Activated CD8-positive, alpha-beta T cell treated with anti-CD3 and anti-CD28 coated beads for 36 hours (primary cell): Measurements from ENCODE around the gene LRRC17. TPM values are rescaled to one million over a fixed set of nuclear protein-coding genes. Genes with fewer than 3 reads are reported as not detected.

Experiments used
- ATAC-seq: fragments of 200-7000 bp; cut with Tn5 transposase; one replicate; pipeline ENCODE4 v1.10.0; 2021; ENCODE audit warnings: mild to moderate bottlenecking, moderate library complexity
- CTCF ChIA-PET: fragments of 350-600 bp; sonication (Branson Sonifier 250); formaldehyde crosslinking; loops from one replicate; lab custom pipeline; 2021; ENCODE audit warnings: antibody characterized with exemption; lab: Charles Lee
- POLR2A ChIA-PET: fragments of 350-600 bp; sonication (Branson Sonifier 250); formaldehyde crosslinking; loops from one replicate; lab custom pipeline; 2021; ENCODE audit warnings: antibody characterized with exemption; lab: Charles Lee
- DNase-seq: peaks from one replicate; pipeline ENCODE4 v3.0.0-alpha.2; 2020
- H3K27ac Mint-ChIP-seq: one replicate; pipeline ENCODE4 v1.8.0; 2021; ENCODE audit warnings: mild to moderate bottlenecking, mixed read lengths
- H3K27me3 Mint-ChIP-seq: one replicate; pipeline ENCODE4 v1.8.0; 2021; ENCODE audit warnings: mixed read lengths
- H3K36me3 Mint-ChIP-seq: one replicate; pipeline ENCODE4 v1.8.0; 2021; ENCODE audit warnings: low read depth, mixed read lengths
- H3K4me1 Mint-ChIP-seq: one replicate; pipeline ENCODE4 v1.8.0; 2021; ENCODE audit warnings: low read depth, mixed read lengths
- H3K4me3 Mint-ChIP-seq: one replicate; pipeline ENCODE4 v1.8.0; 2021; ENCODE audit warnings: mild to moderate bottlenecking, moderate library complexity, mixed read lengths
- H3K9me3 Mint-ChIP-seq: one replicate; pipeline ENCODE4 v1.8.0; 2021; ENCODE audit warnings: mixed read lengths
- intact Hi-C: fragments of 100-400 bp; cut with micrococcal nuclease; formaldehyde crosslinking; loops from one replicate; pipeline ENCODE4 v1.10.0; 2022
- total RNA-seq, 2 experiments: library from RNA; stranded (reverse); gene quantifications; one replicate each; pipeline ENCODE4 v1.2.3, GENCODE V29; 2021
- TF ChIP-seq, protein P1 (sequence below): fragments of 200-600 bp; IDR thresholded peaks from one replicate; pipeline ENCODE4 v1.8.0; 2022; ENCODE audit warnings: antibody characterized with exemption, mild to moderate bottlenecking

The LRRC17 gene
- total RNA-seq, 2 experiments from 2014 or later = not detected

- peaks cover 22% of the 10 kb centered on the region for H3K4me1 Mint-ChIP-seq
- intact Hi-C loops = no loop called here
- H3K4me3 Mint-ChIP-seq = no peak overlapping the region
- ATAC-seq (no peak), DNase-seq (no peak)
- no peaks in the 10 kb centered on the region for H3K27me3 Mint-ChIP-seq
- no peak overlapping the region for H3K27ac Mint-ChIP-seq
- no peaks in the 10 kb centered on the region for H3K36me3 Mint-ChIP-seq
- POLR2A ChIA-PET = no interaction called here
- TF ChIP-seq, protein P1, sequence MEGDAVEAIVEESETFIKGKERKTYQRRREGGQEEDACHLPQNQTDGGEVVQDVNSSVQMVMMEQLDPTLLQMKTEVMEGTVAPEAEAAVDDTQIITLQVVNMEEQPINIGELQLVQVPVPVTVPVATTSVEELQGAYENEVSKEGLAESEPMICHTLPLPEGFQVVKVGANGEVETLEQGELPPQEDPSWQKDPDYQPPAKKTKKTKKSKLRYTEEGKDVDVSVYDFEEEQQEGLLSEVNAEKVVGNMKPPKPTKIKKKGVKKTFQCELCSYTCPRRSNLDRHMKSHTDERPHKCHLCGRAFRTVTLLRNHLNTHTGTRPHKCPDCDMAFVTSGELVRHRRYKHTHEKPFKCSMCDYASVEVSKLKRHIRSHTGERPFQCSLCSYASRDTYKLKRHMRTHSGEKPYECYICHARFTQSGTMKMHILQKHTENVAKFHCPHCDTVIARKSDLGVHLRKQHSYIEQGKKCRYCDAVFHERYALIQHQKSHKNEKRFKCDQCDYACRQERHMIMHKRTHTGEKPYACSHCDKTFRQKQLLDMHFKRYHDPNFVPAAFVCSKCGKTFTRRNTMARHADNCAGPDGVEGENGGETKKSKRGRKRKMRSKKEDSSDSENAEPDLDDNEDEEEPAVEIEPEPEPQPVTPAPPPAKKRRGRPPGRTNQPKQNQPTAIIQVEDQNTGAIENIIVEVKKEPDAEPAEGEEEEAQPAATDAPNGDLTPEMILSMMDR = no peak
- no peaks in the 10 kb centered on the region for H3K9me3 Mint-ChIP-seq
- CTCF ChIA-PET = interaction anchor here (0.6 to 0.9 kb wide), 2 partner anchors 8 to 202 kb away, joined by 3 to 4 read pairs; partner anchors contain the start of gene ARMC10
Observed at GRCh38 chr7:102873470-102874165, 39.2 kb upstream of the LRRC17 start.

- DNase-seq = peak; percentile 54
- TF ChIP-seq, protein P1 = no peak
- Mint-ChIP-seq H3K27ac (no peak overlapping the region), H3K36me3 (no peaks in the 10 kb centered on the region), H3K9me3 (no peaks in the 10 kb centered on the region), H3K27me3 (no peaks in the 10 kb centered on the region), H3K4me1 (peaks cover 22% of the 10 kb centered on the region), H3K4me3 (no peak overlapping the region)
- intact Hi-C loops = no loop called here
- ATAC-seq = peak; percentile 73
- CTCF ChIA-PET = interaction anchor here (0.9 kb wide), 1 partner anchor 201 kb away, joined by 4 read pairs; the partner anchor contains the start of gene ARMC10
- POLR2A ChIA-PET = interaction anchor here (1.3 kb wide), 1 partner anchor 32 kb away, joined by 3 read pairs; no protein-coding TSS in a partner anchor
Observed at GRCh38 chr7:102874166-102874829, 38.5 kb upstream of the LRRC17 start.

DNA sequence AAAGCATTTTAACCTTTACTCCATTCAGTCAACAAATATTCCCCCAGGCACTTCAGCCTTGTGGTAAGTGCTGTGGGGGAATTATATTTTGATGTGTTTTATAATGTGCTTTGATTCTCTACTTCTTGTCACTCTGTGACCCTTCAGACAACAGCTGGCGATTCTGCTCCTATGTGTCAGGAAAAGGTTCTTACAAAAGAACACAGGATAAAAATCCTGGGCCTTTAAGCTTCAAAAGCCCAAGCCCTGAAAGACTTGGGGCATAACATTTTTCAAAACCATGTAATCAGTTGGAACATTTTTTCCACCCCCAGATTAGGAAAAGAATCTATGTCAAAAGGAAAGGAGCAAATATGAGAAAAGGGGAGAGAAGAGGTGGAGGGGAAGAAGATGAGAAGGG is 37.8 kb upstream of the LRRC17 start:
- peaks cover 22% of the 10 kb centered on the region for H3K4me1 Mint-ChIP-seq
- no peak for ATAC-seq
- H3K4me3 Mint-ChIP-seq = no peak overlapping the region
- no peaks in the 10 kb centered on the region for H3K9me3 Mint-ChIP-seq
- no peak for DNase-seq
- H3K27me3 Mint-ChIP-seq = no peaks in the 10 kb centered on the region
- TF ChIP-seq, protein P1 = no peak
- ChIA-PET CTCF (no interaction called here), POLR2A (interaction anchor here (1.3 kb wide), 1 partner anchor 33 kb away, joined by 3 read pairs; no protein-coding TSS in a partner anchor)
- no peak overlapping the region for H3K27ac Mint-ChIP-seq
- intact Hi-C loops = no loop called here
- no peaks in the 10 kb centered on the region for H3K36me3 Mint-ChIP-seq

- POLR2A ChIA-PET = no interaction called here
- no peaks in the 10 kb centered on the region for H3K9me3 Mint-ChIP-seq
- peaks cover 22% of the 10 kb centered on the region for H3K4me1 Mint-ChIP-seq
- H3K27ac Mint-ChIP-seq = no peak overlapping the region
- ATAC-seq (peak; percentile 94), DNase-seq (peak; percentile 55)
- no peaks in the 10 kb centered on the region for H3K36me3 Mint-ChIP-seq
- H3K4me3 Mint-ChIP-seq = no peak overlapping the region
- H3K27me3 Mint-ChIP-seq = no peaks in the 10 kb centered on the region
- TF ChIP-seq, protein P1 = no peak
- CTCF ChIA-PET = no interaction called here
- intact Hi-C loops = no loop called here
Observed at GRCh38 chr7:102875700-102876295, 37.0 kb upstream of the LRRC17 start.
